Gastrocnemius medialis (tissue), 4 donors: ENCODE data around the gene DEDD2.

ENCODE experiments used
- CTCF ChIP-seq, 5 experiments: fragments of 450-650 bp in 3 of 5; fragments of 200-600 bp in 2 of 5; sonication (generic) in 2 of 5; IDR thresholded peaks in 4 of 5; conservative IDR thresholded peaks in 1 of 5; 1 replicate in 4 of 5; 2 replicates in 1 of 5; pipeline ENCODE4 v1.5.1; 2016 to 2019; ENCODE audit warnings: antibody characterized with exemption in 5 of 5, mild to moderate bottlenecking in 3 of 5, moderate library complexity in 3 of 5
- POLR2A ChIP-seq, 2 donors: fragments of 450-650 bp; IDR thresholded peaks; one replicate each; pipeline ENCODE4 v1.6.1; 2017; ENCODE audit warnings: antibody characterized with exemption in 2 of 2, mild to moderate bottlenecking in 2 of 2, moderate library complexity in 2 of 2

GRCh38 chr19:42153672-42154433 lies 63.6 kb downstream of the DEDD2 start:
- TF ChIP-seq CTCF (IDR thresholded peaks at IDR 0.05 in 4 of 5, conservative IDR thresholded peaks at IDR 0.05 in 1 of 5), result no peak
- no peak for TF ChIP-seq POLR2A (IDR thresholded peaks at IDR 0.05)
